Colonic mucosa (tissue), 4 donors: Measurements from ENCODE around the gene BORCS5. TPM values are rescaled to one million over a fixed set of nuclear protein-coding genes. Genes with fewer than 3 reads are reported as not detected.

Source experiments
- DNase-seq: peaks from one replicate; pipeline ENCODE4 v3.0.0-alpha.2; 2020
- H3K27ac ChIP-seq: fragments of 200-600 bp; one replicate; pipeline ENCODE4 v1.8.0; 2021
- H3K27me3 ChIP-seq: fragments of 200-600 bp; one replicate; pipeline ENCODE4 v1.8.0; 2021
- H3K36me3 ChIP-seq: fragments of 200-600 bp; one replicate; pipeline ENCODE4 v1.8.0; 2021
- H3K4me1 ChIP-seq: fragments of 200-600 bp; one replicate; pipeline ENCODE4 v1.8.0; 2021; ENCODE audit warnings: mild to moderate bottlenecking
- H3K4me3 ChIP-seq: fragments of 200-600 bp; one replicate; pipeline ENCODE4 v1.8.0; 2021
- H3K9ac ChIP-seq, 2 donors: one replicate each; pipeline ENCODE4 v1.7.0; 2013; ENCODE audit warnings: control low read depth in 2 of 2, low read depth in 2 of 2, low read length in 2 of 2
- H3K9me3 ChIP-seq: fragments of 200-600 bp; one replicate; pipeline ENCODE4 v1.8.0; 2021
- intact Hi-C: fragments of 100-400 bp; cut with DNase I; formaldehyde crosslinking; loops from one replicate; pipeline ENCODE4 v1.14.1; 2022
- total RNA-seq, 2 donors: library from RNA; stranded (reverse); fragmentation: NEBNext Ultra II Directional in 1 of 2; extraction: Animal tissue kit (Norgen Biotek cat#: 25700) in 1 of 2; gene quantifications; one replicate each; pipeline ENCODE4 v1.2.1, GENCODE V29; 2021
- TF ChIP-seq, protein P1 (sequence below): fragments of 200-600 bp; IDR thresholded peaks from one replicate; pipeline ENCODE4 v1.8.0; 2022; ENCODE audit warnings: antibody characterized with exemption, mild to moderate bottlenecking
- donor health status: healthy.
- donor health status: DM: no; HTN: no; CAD: no.
- donor health status: DM: no; HTN: no; CAD: no.

Gene BORCS5
- total RNA-seq, 2 donors from 2014 or later: 10.7 to 12.4 TPM

DNA sequence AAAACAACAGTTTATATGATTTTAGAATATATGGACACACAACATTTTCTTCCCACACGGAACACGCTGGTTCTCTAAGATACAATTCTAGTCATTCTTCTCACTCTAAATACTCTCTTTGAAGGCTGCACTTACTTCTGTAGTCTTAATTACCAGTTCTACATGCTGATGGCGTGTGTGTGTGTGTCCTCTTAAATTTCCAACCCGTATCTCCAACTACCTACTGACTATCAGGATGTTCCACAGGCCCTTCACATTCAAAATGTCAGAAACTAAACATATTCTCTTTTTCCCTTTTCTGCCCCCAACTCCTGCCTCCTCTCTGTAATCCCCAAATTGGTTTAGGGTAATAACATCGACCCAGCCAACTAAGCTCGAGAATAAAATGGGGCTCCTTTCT is 130.6 kb downstream of the BORCS5 start:
- no peak overlapping the region for H3K4me3 ChIP-seq
- H3K27ac ChIP-seq: no peak overlapping the region
- TF ChIP-seq, protein P1, sequence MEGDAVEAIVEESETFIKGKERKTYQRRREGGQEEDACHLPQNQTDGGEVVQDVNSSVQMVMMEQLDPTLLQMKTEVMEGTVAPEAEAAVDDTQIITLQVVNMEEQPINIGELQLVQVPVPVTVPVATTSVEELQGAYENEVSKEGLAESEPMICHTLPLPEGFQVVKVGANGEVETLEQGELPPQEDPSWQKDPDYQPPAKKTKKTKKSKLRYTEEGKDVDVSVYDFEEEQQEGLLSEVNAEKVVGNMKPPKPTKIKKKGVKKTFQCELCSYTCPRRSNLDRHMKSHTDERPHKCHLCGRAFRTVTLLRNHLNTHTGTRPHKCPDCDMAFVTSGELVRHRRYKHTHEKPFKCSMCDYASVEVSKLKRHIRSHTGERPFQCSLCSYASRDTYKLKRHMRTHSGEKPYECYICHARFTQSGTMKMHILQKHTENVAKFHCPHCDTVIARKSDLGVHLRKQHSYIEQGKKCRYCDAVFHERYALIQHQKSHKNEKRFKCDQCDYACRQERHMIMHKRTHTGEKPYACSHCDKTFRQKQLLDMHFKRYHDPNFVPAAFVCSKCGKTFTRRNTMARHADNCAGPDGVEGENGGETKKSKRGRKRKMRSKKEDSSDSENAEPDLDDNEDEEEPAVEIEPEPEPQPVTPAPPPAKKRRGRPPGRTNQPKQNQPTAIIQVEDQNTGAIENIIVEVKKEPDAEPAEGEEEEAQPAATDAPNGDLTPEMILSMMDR: no peak
- intact Hi-C loops: no loop called here
- H3K36me3 ChIP-seq: peaks cover 4% of the 10 kb centered on the region
- no peaks in the 10 kb centered on the region for H3K4me1 ChIP-seq
- no peaks in the 10 kb centered on the region for H3K27me3 ChIP-seq
- no peak for DNase-seq
- H3K9me3 ChIP-seq: no peaks in the 10 kb centered on the region
- no peak overlapping the region for H3K9ac ChIP-seq

DNA sequence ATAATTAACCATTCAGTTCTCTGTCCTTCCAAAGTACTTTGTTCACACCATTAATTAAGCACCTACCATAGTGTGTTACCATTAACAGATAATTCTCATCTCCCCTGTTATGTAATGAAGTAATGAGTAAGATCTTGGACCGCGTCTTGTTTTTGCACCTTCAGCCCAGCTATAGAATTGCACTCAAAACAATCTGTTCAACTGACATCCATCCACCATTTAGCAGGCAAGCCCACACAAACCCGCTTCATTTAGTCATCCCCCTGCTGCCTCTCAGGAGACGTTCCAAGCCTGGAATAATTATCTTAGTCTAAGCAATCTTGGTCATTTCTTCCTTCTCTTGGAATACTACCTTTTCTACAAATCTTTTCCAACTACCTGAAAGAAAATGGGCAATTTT is 131.4 kb downstream of the BORCS5 start:
- TF ChIP-seq, protein P1: no peak
- no peak overlapping the region for H3K4me3 ChIP-seq
- H3K9ac ChIP-seq: no peak overlapping the region
- H3K4me1 ChIP-seq: no peaks in the 10 kb centered on the region
- H3K36me3 ChIP-seq: peaks cover 4% of the 10 kb centered on the region
- intact Hi-C loops: no loop called here
- H3K9me3 ChIP-seq: no peaks in the 10 kb centered on the region
- H3K27ac ChIP-seq: no peak overlapping the region
- DNase-seq: no peak
- no peaks in the 10 kb centered on the region for H3K27me3 ChIP-seq

DNA sequence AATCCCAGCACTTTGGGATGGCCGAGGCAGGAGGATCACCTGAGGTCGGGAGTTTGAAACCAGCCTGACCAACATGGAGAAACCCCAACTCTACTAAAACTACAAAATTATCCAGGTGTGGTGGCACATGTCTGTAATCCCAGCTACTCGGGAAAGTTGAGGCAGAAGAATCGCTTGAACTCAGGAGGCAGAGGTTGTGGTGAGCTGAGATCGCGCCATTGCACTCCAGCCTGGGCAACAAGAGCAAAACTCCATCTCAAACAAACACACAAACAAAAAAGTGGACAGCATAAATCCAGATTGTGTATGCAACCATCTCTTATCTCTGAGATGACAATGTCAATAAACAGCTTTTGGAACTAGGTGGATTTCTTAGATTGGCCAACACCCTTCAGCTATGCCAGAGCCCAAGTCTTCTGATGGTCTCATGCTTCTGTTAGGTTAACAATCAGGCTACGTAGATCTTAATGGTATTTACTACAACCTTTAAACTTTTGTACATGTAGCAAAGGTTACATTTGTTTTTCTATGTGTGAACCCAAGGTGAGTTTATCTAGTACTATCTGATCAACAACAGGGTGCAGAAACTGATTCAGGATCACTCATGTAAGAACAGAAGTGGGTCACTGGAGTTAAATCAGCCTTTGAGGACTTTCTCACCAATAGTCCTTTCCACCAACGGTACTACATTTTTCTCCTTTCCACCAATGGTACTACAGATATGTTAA is 132.1 kb downstream of the BORCS5 start:
- H3K4me3 ChIP-seq: no peak overlapping the region
- H3K27ac ChIP-seq: no peak overlapping the region
- H3K9me3 ChIP-seq: no peaks in the 10 kb centered on the region
- H3K4me1 ChIP-seq: no peaks in the 10 kb centered on the region
- peaks cover 4% of the 10 kb centered on the region for H3K36me3 ChIP-seq
- no peak overlapping the region for H3K9ac ChIP-seq
- TF ChIP-seq, protein P1: no peak
- intact Hi-C loops: no loop called here
- no peak for DNase-seq
- H3K27me3 ChIP-seq: no peaks in the 10 kb centered on the region

DNA sequence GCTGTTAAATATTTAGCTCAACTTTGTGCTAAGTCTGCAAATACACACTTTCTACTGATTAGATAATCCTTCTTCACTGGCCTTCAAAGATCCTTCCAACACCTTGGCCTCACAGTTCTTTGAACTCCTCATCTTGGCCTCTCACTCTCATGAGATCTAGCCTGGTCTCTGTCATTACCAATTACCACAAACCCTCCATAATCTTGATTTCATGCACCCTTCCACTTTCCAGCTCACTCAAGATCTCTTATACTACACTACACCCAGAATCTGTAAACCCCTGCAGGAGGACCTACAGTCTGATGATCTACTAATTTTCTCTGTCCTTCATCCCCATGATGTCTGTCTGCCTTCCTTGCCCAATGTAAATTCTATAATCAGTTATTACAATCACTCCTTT is 134.7 kb downstream of the BORCS5 start:
- no peak for DNase-seq
- TF ChIP-seq, protein P1: no peak
- intact Hi-C loops: no loop called here

DNA sequence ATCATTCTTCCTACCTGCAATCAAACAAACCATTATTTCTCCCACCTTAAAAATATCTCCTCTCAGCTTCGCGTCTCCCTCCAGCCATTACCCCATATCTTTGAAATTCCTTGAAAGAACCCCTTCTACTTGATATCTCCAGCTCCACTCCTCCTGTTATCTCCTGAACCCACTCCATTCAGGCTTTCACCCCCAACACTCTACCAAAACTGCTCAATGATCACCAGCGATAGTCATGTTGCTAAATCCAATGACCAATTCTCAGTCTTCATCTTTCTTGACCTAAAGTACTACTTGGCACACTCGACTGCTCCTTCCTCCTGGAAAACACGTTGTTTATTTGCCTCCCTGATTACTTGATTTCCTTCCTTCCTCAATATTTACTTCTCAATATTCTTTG is 135.7 kb downstream of the BORCS5 start:
- Histone ChIP-seq H3K27me3 (no peaks in the 10 kb centered on the region), H3K27ac (no peak overlapping the region), H3K36me3 (no peaks in the 10 kb centered on the region), H3K4me1 (no peaks in the 10 kb centered on the region), H3K9ac (no peak overlapping the region), H3K4me3 (no peak overlapping the region), H3K9me3 (no peaks in the 10 kb centered on the region)
- intact Hi-C loops: no loop called here
- DNase-seq: no peak
- TF ChIP-seq, protein P1: no peak

More for the DNA sequence above, 134.7 kb downstream of the BORCS5 start:
- Histone ChIP-seq H3K4me1 (no peaks in the 10 kb centered on the region), H3K27ac (no peak overlapping the region), H3K27me3 (no peaks in the 10 kb centered on the region), H3K4me3 (no peak overlapping the region), H3K9ac (no peak overlapping the region), H3K9me3 (no peaks in the 10 kb centered on the region), H3K36me3 (peaks cover 4% of the 10 kb centered on the region)
